Right lobe of liver (tissue), 6 donors: ENCODE results near the gene MAML3. TPM values are rescaled to one million over a fixed set of nuclear protein-coding genes. Genes with fewer than 3 reads are reported as not detected.
A peak's percentile ranks its signal among the peaks of the same experiment; 100 is the strongest.

Experiments used
- ATAC-seq, 4 donors: fragments of 200-7000 bp; cut with Tn5 transposase; one replicate each; pipeline ENCODE4 v1.9.1; 2020; ENCODE audit warnings: mild to moderate bottlenecking in 4 of 4, moderate library complexity in 4 of 4
- DNase-seq, 3 donors: peaks; one replicate each; pipeline ENCODE4 v3.0.0-alpha.2; 2020
- H3K27ac ChIP-seq, 3 donors: fragments of 200-600 bp; one replicate each; pipeline ENCODE4 v1.8.0; 2022
- H3K27me3 ChIP-seq, 2 donors: fragments of 200-600 bp; one replicate each; pipeline ENCODE4 v1.8.0; 2022
- H3K36me3 ChIP-seq, 4 donors: fragments of 200-600 bp; sonication (generic) in 1 of 4; one replicate each; pipeline versions ENCODE4 v1.5.1 to v1.8.0; 2017 to 2022; ENCODE audit warnings: control low read depth in 1 of 4
- H3K4me1 ChIP-seq, 4 donors: fragments of 200-600 bp; sonication (generic) in 1 of 4; one replicate each; pipeline versions ENCODE4 v1.5.1 to v1.8.0; 2017 to 2022; ENCODE audit warnings: control low read depth in 1 of 4
- H3K4me3 ChIP-seq, 3 donors: fragments of 200-600 bp; one replicate each; pipeline ENCODE4 v1.8.0; 2022
- H3K9me3 ChIP-seq, 4 donors: fragments of 200-600 bp; sonication (generic) in 1 of 4; one replicate each; pipeline versions ENCODE4 v1.5.1 to v1.8.0; 2017 to 2022; ENCODE audit warnings: control low read depth in 1 of 4
- CTCF ChIP-seq, 4 donors: fragments of 200-600 bp in 3 of 4; fragments of 450-650 bp in 1 of 4; IDR thresholded peaks; one replicate each; pipeline versions ENCODE4 v1.5.1 to v1.8.0; 2016 to 2022; ENCODE audit warnings: antibody characterized with exemption in 4 of 4, mild to moderate bottlenecking in 2 of 4
- POLR2A ChIP-seq: fragments of 450-650 bp; IDR thresholded peaks from one replicate; pipeline ENCODE4 v1.6.1; 2017; ENCODE audit warnings: antibody characterized with exemption, mild to moderate bottlenecking
- WGBS: methylation state at CpG from one replicate; pipeline ENCODE4 v1.1.6; 2018; ENCODE audit warnings: low coverage, low lambda C conversion rate; ENCODE audit not compliant: insufficient coverage; ENCODE audit errors: missing lambda C conversion rate; 5-methylcytosine and 5-hydroxymethylcytosine counted together
- intact Hi-C, 2 donors: fragments of 100-400 bp; cut with DNase I; formaldehyde crosslinking; loops; one replicate each; pipeline versions ENCODE4 v1.11.2 to v1.14.1; 2022
- total RNA-seq, 6 experiments: library from RNA; depleted of rRNA in 2 of 6; stranded (reverse); fragments of >200 nt in 2 of 6; fragmentation: NEBNext Ultra II Directional in 3 of 6; extraction: Animal tissue kit (Norgen Biotek cat#: 25700) in 3 of 6; gene quantifications; one replicate each; pipeline versions ENCODE4 v1.1.0 to v1.2.4, GENCODE V29; 2016 to 2023
- donor health status: DM: no; HTN: yes; CAD: no.
- donor health status: DM: no; HTN: no; CAD: no.
- donor health status: DM: no; HTN: no; CAD: no.
- donor health status: DM: no; HTN: yes; CAD: no.
- donor health status: DM: no; HTN: yes; CAD: no.

The MAML3 gene
- total RNA-seq, 6 experiments from 2014 or later: 2.6 to 7.8 (median 5.0) TPM

GRCh38 chr4:140049849-140050637 is 103.9 kb downstream of the MAML3 start:
- 51% methylated on average over 5 of the region's 8 CpGs for WGBS
- DNase-seq (no peak), ATAC-seq (peak in 1 of 4 donors; percentile 14)
- Histone ChIP-seq H3K4me1 (peaks cover 0 to 14% (median 4%) of the 10 kb centered on the region in 4 donors), H3K9me3 (no peaks in the 10 kb centered on the region), H3K27me3 (no peaks in the 10 kb centered on the region), H3K36me3 (no peaks in the 10 kb centered on the region), H3K4me3 (peak overlapping the region in 2 of 3 donors; percentile 29 to 40), H3K27ac (peak overlapping the region in 1 of 3 donors; percentile 39)
- TF ChIP-seq POLR2A (no peak), CTCF (IDR thresholded peaks at IDR 0.05) (peak in 2 of 4 donors; percentile 15 to 18)
- intact Hi-C loops: no loop called here

DNA sequence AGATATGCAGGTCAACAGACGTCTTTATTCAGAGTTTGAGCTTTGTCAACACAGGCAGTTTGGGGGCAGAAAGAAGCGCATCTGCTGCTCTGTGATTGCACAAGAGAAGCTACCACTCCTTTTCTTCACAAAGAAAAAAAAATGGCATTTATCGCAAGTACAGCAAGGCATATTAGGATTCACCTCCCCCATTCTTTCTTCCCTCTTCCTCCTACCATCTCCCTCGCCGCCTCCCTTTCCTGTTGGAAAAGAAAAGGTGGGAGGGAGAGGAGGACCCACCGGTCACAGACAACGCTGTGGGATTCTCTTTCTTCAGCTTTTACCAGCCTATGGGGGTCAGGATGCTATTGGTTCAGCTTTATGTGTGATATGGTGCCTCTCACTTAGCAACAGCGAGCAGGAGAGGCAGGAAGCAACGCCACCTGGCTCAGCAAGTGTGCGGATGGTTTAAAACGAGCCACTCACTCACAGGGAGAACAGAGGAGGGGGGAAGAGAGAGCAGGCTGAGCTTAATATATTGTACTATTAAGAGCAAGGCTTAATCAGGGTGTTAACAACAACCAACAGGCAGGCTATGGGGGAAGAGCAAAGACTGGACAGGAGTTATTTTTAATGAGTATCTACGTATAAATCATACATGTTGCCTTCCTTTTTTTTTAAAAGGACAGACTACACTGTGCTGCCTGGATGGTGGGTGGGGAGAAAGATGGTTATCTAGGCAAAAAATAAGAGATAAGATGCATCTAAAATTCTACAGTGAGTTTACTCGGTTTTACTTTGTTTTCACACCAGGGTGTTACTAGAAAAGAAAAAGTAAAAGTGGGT is 104.7 kb downstream of the MAML3 start:
- TF ChIP-seq CTCF (IDR thresholded peaks at IDR 0.05) (peak in 2 of 4 donors; percentile 15 to 25), POLR2A (no peak)
- ATAC-seq (peak; percentile 78 to 89 (median 84)), DNase-seq (peak; percentile 51 to 59 (median 54))
- Histone ChIP-seq H3K27me3 (no peaks in the 10 kb centered on the region), H3K27ac (peak overlapping the region; percentile 23 to 47 (median 39)), H3K4me1 (peaks cover 0 to 22% (median 4%) of the 10 kb centered on the region in 4 donors), H3K9me3 (no peaks in the 10 kb centered on the region), H3K4me3 (peak overlapping the region; percentile 22 to 40 (median 29)), H3K36me3 (no peaks in the 10 kb centered on the region)
- intact Hi-C loops: no loop called here
- under 1% methylated on average over 13 of the region's 13 CpGs for WGBS

- intact Hi-C loops: no loop called here
- Histone ChIP-seq H3K4me1 (peaks cover 0 to 25% (median 4%) of the 10 kb centered on the region in 4 donors), H3K4me3 (peak overlapping the region; percentile 22 to 40 (median 29)), H3K27ac (peak overlapping the region in 1 of 3 donors; percentile 47), H3K9me3 (no peaks in the 10 kb centered on the region), H3K27me3 (no peaks in the 10 kb centered on the region), H3K36me3 (no peaks in the 10 kb centered on the region)
- WGBS: 3% methylated on average over 4 of the region's 4 CpGs
- DNase-seq: no peak
- TF ChIP-seq CTCF (IDR thresholded peaks at IDR 0.05) (no peak), POLR2A (no peak)
- ATAC-seq: peak in 3 of 4 donors; percentile 31 to 60 (median 36)
These were observed 105.5 kb downstream of the MAML3 start for GRCh38 chr4:140048419-140048995.

DNA sequence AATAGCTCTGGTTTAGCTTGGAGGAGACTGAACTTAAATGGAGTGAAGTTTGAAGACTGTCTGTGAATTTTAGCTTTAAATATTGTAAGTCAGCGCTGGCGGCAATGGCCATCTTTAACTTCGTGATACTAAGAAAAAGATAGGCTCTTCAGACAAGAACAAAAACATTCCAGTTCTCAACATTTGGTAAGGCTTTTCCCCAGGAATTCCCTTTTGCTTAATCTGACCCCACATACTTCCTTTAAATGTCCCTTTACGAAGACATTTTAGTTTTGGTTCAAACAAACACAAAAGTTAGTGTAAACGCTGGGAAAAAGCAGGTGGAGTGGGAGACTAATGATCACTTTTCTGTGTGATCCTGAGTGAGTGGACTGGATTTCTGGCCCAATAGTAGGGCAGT is 106.2 kb downstream of the MAML3 start:
- intact Hi-C loops: no loop called here
- Histone ChIP-seq H3K27me3 (no peaks in the 10 kb centered on the region), H3K4me1 (peaks cover 0 to 25% (median 4%) of the 10 kb centered on the region in 4 donors), H3K36me3 (no peaks in the 10 kb centered on the region), H3K27ac (peak overlapping the region in 1 of 3 donors; percentile 47), H3K4me3 (no peak overlapping the region), H3K9me3 (no peaks in the 10 kb centered on the region)
- no peak for ATAC-seq
- WGBS: 47% methylated on average over 5 of the region's 5 CpGs
- no peak for DNase-seq
- TF ChIP-seq POLR2A: no peak
- no peak for TF ChIP-seq CTCF (IDR thresholded peaks at IDR 0.05)
